ENCODE measurements around the gene LGR6.

- TF ChIP-seq, protein P1, sequence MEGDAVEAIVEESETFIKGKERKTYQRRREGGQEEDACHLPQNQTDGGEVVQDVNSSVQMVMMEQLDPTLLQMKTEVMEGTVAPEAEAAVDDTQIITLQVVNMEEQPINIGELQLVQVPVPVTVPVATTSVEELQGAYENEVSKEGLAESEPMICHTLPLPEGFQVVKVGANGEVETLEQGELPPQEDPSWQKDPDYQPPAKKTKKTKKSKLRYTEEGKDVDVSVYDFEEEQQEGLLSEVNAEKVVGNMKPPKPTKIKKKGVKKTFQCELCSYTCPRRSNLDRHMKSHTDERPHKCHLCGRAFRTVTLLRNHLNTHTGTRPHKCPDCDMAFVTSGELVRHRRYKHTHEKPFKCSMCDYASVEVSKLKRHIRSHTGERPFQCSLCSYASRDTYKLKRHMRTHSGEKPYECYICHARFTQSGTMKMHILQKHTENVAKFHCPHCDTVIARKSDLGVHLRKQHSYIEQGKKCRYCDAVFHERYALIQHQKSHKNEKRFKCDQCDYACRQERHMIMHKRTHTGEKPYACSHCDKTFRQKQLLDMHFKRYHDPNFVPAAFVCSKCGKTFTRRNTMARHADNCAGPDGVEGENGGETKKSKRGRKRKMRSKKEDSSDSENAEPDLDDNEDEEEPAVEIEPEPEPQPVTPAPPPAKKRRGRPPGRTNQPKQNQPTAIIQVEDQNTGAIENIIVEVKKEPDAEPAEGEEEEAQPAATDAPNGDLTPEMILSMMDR (IDR thresholded peaks at IDR 0.05): no peak
- no peak for TF ChIP-seq POLR2A (IDR thresholded peaks at IDR 0.05)
Observed at GRCh38 chr1:202233804-202234203, 40.2 kb downstream of the LGR6 start.

All from gastroesophageal sphincter (tissue), 3 donors.